GM21786 (cell line): ENCODE data around the gene FZD10.

Source experiments
- ATAC-seq: cut with Tn5 transposase; IDR thresholded peaks from one replicate; pipeline ENCODE4 v1.9.1; 2021; ENCODE audit not compliant: unreplicated experiment

FZD10 gene

DNA sequence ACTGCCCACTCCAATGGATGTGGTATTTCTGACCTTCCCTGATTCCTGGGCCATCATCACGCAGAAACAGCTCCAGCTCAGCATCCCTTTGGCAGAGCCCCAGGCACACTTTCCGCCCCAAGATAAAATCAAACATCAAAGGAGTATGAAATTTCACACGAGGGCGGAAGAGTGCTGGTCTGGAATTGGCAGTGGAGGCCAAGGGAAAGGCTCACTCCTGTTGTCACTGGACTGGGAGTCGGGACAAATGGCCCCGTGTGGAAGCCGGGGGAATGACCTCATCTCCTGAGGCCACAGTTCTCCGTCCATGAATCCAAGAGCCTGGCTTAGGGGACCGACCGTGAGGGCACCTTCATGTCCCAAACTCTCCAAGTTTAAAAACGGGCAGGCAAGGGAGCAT lies 40.9 kb downstream of the FZD10 start:
- no peak for ATAC-seq

- no peak for ATAC-seq
Observed at GRCh38 chr12:130204541-130204953, 42.3 kb downstream of the FZD10 start.

GRCh38 chr12:130205495-130205894 lies 43.2 kb downstream of the FZD10 start:
- ATAC-seq = no peak

DNA sequence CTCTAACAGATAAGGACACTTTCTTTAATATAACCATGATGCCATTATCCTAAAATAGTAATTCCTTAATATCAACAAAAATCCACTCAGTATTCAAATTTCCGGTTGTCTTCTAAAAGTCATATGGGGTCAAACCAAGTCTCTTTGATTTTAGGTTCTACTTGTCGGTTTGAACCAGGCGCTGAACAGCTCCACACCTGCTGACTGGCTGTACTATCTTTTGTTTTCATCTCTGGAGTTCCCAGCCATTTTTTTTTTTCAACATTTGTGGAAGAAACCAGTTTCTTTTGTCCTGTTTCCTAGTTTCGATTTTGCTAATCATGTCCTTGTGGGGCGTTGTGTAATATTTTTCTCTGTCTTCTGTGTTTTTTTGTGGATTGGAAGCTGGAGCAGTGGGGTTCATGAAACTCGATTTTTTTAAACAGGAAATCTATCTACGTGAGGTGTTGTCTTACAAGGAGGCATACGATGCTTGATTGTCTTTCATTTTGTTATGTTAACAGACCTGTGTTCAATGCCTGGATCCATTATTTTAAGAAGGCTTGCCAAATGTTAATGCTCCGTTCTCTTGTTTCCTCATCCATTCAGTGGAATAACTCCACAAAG lies 50.2 kb downstream of the FZD10 start:
- no peak for ATAC-seq

DNA sequence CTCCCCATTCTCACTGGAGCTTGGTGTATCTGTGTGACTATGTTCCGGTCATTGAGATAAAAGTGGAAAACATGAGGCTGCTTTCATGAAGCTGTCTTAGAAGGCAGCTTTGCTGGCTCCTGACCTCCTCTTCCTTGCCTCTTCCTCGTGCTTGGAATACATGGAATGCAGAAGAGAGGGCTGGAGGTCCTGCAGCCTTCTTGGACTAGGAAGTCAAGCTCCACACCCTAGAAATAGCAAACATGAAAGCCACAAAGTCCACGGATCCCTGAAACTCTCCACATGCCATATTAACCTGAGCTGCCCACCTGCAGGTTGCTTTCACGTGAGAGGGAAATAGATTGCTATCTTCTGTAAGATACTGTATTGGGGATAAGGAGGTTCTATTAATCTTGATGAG lies 51.0 kb downstream of the FZD10 start:
- no peak for ATAC-seq

GRCh38 chr12:130214686-130215395 lies 52.6 kb downstream of the FZD10 start:
- no peak for ATAC-seq
